GM18505 (cell line): Measurements from ENCODE around the gene TUBB4B.

Source experiments
- ATAC-seq: cut with Tn5 transposase; IDR thresholded peaks from one replicate; pipeline ENCODE4 v1.9.1; 2021; ENCODE audit not compliant: unreplicated experiment
- POLR2A ChIP-seq: IDR thresholded peaks from 4 replicates; pipeline ENCODE4 v1.6.1; 2011; ENCODE audit warnings: borderline replicate concordance; ENCODE audit not compliant: insufficient read depth, insufficient read length; ENCODE audit errors: extremely low read depth

The TUBB4B gene

DNA sequence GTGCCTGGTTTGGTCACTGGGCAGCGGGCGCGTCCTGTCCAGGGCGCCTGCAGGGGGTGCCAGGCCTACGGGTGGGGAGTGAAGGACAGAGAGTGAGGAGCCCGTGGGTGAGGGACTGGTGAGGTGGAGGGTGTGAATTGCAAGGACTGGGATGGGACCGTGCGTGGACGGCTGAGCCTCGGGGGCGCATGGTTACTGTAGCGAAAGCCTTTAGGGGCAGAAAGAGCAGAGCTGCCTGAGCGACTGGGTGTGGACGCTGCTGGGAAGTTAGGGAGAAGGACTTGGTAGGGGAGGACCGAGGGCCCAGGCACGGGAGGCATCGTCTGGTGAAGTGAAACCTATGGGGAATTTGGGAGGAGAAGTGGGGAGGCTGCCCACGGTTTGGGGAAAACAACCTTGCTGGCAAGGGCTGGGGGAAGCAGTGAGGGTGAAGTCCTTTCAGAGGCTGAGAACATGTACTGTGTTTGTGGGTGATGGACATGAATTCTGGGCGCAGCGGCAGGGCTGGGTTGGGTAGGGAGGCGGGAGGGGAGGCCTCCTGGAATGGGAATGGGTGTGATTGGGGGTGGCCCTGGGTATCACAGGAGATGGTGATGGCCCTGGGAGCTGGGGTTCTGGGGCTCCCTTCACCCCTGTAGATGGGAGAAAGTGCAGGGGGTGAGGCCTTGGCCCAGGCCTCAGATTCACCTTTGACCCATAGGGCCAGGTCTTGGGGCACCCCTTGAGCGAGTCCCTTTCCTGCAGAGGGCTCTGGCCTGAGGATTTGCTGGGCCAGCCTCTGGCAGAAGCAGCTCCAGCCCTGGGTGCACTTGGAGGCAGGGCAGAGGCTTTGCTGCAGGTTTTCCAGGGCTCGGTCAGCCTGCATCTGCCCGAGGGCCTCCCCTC is 34.7 kb downstream of the TUBB4B start:
- no peak for ATAC-seq
- TF ChIP-seq POLR2A, result no peak

- no peak for TF ChIP-seq POLR2A
- ATAC-seq, result no peak
Observed at GRCh38 chr9:137276473-137277328, 35.6 kb downstream of the TUBB4B start.

DNA sequence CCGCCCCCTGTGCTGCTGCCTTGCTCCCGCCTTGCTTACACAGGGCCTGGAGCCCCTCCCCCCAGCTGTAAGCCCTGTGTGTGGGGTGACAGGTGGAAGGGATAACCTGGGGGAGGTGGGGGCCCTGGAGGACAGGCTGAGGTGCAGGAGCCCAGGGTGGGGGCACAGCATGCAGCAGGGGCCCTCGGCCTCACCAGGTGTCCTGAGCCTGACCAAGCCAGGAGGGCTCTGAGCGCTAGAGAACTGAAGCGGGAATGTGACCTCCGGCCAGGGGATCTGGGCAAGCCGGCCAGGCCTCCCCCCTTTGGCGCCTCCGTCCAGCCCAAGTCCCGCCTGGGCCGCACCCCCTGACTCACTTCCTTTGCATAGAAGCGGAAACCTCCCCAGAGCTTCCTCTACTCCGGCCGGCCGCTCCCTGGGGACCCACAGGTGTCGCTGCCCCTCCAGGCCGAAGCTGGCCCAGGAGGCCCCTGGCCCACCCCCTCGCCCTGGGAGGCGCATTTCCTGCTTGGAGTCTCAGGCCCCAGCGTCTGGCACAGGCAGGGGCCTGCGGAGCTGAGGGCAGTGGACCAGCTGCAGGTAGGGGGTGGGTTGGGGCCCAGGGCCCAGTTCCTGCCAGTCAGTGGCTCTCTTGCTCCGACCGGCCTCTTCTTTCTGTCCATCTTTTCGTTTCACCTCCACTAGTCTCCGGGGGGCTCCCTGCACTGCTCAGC is 36.4 kb downstream of the TUBB4B start, which contains the start of gene TOR4A:
Gene TOR4A, plus strand, starts transcription at position 398 of the 713 bp plus-strand sequence. CDS start 964 bp downstream, outside the sequence.
- ATAC-seq, result peak; percentile 46
- peak; percentile 74 for TF ChIP-seq POLR2A

DNA sequence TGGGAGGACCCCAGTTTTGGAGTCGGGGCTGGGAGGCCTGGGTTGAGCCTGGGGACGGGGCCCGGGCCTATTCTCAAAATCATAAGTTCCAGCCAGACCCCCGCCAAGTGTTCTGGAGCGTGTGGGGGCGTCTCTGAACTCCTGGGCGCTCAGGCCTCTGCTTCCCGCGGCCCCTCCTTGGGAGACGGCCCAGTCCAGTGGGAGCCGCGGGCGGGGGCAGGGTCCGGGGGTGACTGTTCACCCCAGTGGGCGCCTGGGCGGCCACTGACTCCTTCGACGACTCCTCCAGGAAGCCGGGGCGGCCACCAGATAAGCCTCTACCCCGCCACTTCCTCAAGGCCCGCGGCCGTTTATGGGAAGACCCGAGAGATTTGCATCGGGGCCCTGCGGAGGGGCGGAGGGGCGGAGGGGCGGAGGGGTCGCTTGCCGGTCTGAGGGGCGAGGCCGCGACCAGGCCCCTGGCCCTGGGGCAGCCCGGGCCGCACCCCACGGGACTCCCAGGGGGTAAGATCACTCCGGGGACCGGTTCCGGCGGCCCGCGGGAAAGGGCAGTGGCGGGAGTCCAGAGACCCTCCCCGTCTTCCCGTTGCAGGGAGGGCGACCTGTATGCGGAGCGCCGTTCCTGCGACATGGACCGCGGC is 37.1 kb downstream of the TUBB4B start:
- no peak for ATAC-seq

DNA sequence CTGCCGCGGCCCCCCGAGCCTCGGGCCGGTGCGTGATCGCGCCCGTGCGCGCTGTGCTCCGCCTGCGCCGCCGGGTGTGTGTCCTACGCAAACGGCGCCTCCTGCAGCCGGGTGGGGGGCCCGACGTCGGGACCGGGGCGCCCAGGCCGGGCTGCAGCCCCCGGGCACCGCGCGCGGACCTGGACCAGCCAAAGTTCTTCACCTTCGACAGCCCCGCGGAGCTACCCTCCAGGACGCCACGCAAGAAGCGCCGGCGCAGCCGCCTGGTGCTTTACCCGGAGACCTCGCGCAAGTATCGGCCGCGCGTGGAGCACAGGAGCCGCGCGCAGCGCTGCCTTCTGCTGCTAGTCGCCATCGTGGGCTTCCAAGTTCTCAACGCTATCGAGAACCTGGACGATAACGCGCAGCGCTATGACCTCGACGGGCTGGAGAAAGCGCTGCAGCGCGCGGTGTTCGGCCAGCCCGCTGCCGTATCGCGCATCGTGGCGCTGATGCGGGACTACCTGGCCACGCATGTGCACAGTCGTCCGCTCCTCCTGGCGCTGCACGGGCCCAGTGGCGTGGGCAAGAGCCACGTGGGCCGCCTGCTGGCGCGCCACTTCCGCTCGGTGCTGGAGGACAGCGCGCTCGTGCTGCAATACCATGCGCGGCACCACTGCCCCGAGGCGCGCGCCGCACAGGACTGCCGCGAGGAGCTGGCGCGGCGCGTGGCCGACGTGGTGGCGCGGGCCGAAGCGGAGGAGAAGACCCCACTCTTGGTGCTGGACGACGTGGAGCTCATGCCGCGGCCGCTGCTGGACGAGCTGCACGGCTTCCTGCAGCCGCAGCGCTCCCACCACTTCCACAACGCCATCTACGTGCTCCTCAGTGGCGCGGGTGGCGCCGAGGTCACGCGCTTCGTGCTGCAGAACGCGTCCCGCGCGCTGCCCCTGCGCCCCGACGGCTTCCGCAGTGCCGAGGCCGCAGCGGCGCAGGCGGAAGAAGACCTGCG is 37.9 kb downstream of the TUBB4B start:
- TF ChIP-seq POLR2A, result no peak
- no peak for ATAC-seq

More for the DNA sequence above, 37.1 kb downstream of the TUBB4B start:
- TF ChIP-seq POLR2A, result no peak

- ATAC-seq, result no peak
- no peak for TF ChIP-seq POLR2A
Observed at GRCh38 chr9:137279741-137280473, 38.8 kb downstream of the TUBB4B start.

DNA sequence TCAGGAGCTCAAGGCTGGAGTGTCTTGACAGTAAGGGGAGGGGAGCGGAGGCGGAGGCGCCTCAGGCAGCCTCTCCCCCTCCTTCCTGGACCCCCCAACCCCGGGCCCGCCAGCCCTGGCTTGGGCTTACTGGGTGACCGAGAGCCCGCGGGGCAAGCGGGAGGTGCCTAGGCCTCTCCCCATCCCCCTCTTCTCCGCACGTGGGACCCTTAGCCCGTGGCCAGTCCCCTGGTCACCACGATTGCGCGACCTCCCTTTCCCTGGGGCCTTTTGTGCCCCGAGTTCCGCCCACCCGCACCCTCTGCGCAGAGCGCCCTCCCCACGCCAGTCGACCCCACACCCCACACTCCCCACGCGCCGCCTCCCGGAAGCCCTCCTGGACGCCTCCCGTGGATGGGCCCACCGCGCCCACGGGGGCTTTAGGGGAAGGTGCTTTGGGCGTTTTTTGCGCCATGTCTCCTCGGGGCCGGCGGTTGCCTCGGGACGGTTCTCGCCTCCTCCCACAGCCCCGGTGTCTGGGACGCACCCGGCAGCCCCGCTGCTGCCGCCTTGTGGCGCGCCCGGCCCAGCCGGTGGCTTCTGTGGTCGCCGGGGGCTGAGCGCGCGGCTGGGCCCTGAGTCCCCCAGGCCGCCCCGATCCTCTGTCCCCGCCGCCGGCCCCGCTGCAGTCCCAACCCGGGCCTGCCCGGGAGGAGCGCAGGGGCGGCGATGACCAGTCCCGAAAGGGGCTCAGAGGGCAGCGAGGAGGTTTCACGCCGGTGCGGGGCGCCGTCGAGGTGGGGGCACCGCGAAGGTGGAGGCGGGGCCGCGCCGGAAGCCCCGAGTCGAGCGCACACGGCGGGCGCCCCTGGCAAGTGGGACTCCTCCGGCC is 39.6 kb downstream of the TUBB4B start:
- TF ChIP-seq POLR2A, result no peak
- no peak for ATAC-seq

DNA sequence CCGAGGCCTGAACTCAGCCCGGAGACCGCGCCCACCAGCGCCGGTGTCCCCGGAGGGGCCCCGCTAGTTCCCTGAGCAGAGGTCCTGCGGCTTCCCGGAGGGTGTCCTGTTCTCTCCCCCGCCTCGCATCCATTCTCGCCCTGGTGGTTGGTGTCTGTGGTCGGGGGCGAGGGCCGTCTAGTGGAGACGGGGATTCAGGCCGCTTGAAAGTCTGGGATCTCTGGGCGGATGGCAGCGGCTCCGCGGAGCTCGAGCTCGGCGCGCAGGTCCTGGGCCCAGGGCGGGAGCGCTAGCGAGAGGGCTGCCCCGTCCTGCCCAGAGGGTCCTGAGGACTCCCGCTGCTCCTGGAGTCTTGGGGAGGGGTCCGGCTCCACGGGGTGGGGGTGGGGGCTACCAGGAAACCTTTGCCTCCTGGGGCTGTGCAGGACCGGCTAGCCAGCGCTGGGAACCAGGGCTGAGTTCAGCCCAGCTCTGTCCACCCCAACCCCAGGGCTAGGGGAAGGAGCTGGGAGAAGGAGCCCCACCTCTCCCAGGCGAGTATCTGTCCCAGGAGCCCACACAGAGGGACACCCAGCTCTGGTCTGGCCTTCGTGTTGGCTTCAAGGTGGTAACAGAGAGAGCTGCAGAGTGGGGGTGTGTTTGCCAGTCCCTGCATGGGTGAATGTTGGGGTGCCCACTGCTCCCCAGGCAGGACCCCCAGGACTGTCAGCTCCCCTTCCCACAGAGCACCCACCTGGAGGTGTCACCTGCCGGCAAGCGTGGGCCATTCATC is 40.4 kb downstream of the TUBB4B start:
- no peak for TF ChIP-seq POLR2A
- ATAC-seq, result no peak

DNA sequence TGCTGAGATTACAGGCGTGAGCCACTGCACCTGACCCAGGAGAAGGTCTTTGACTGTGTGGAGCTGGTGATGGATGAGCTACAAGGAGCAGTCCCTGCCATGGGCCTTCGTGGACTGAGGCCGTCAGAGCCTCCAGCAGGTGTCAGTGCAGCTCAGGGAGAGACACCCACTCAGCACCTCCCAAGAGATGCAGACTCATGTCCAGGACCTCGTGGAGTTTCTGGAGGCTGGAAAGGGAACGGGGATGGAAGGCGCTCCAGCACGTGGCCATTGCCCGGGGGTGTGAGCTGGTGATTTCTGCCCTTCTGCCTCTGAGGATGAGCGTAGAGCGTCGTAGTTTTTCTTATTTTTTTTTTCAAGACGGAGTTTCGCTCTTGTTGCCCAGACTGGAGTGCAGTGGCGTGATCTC is 45.9 kb downstream of the TUBB4B start:
- no peak for TF ChIP-seq POLR2A
- no peak for ATAC-seq
